Measurements from ENCODE around the gene KDM1B.

Gene KDM1B

GRCh38 chr6:18115356-18115755, 39.9 kb upstream of the KDM1B start:
- Histone ChIP-seq H3K4me1 (ENCODE audit: low read length) (no peaks in the 10 kb centered on the region), H3K79me2 (ENCODE audit: low read length) (no peaks in the 10 kb centered on the region), H3K4me2 (ENCODE audit: low read depth, low read length) (no peak overlapping the region), H3K9ac (ENCODE audit: low read length) (no peak overlapping the region), H2AFZ (ENCODE audit: low read length) (no peak overlapping the region), H3K27ac (ENCODE audit: low read length) (no peak overlapping the region), H3K27me3 (replicated peaks; ENCODE audit: insufficient read depth, low read length) (no peaks in the 10 kb centered on the region), H3K9me3 (replicated peaks; ENCODE audit: insufficient read depth, low read length) (no peaks in the 10 kb centered on the region), H3F3A (ENCODE audit: insufficient read depth, low read length) (no peaks in the 10 kb centered on the region), H3K4me3 (ENCODE audit: low read length) (no peak overlapping the region), H3K9me2 (replicated peaks; ENCODE audit: insufficient read depth, low read length) (no peaks in the 10 kb centered on the region), H4K20me1 (ENCODE audit: insufficient read depth, low read length) (no peaks in the 10 kb centered on the region), H3K36me3 (replicated peaks; ENCODE audit: insufficient read depth, low read length) (no peaks in the 10 kb centered on the region)
- TF ChIP-seq, protein P1, sequence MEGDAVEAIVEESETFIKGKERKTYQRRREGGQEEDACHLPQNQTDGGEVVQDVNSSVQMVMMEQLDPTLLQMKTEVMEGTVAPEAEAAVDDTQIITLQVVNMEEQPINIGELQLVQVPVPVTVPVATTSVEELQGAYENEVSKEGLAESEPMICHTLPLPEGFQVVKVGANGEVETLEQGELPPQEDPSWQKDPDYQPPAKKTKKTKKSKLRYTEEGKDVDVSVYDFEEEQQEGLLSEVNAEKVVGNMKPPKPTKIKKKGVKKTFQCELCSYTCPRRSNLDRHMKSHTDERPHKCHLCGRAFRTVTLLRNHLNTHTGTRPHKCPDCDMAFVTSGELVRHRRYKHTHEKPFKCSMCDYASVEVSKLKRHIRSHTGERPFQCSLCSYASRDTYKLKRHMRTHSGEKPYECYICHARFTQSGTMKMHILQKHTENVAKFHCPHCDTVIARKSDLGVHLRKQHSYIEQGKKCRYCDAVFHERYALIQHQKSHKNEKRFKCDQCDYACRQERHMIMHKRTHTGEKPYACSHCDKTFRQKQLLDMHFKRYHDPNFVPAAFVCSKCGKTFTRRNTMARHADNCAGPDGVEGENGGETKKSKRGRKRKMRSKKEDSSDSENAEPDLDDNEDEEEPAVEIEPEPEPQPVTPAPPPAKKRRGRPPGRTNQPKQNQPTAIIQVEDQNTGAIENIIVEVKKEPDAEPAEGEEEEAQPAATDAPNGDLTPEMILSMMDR (IDR thresholded peaks at IDR 0.05; ENCODE audit: low read length) = no peak
- no peak for TF ChIP-seq EZH2 (optimal IDR thresholded peaks at IDR 0.05; ENCODE audit: low read depth, low read length)
- TF ChIP-seq EZH2phosphoT487 (IDR thresholded peaks at IDR 0.05; ENCODE audit: low read length) = no peak
- no peak for DNase-seq

DNA sequence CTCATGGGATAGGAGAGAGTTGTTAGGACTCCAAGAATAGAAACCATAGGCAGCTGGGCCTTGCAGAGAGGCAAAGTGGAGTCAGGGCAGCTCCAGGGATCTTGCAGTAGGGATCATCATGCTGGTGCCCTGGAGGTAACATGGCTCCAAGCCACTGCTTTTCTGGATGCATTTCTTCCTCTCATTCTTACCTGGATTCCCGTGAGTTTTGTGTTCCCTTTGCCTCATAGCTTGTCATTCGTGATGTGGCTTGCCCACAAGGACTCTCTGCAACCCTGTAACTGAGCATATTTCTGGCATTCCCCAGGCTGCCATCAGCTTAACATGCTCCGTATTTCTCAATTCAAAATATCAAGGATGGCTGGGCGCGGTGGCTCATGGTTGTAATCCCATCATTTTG, 38.1 kb upstream of the KDM1B start:
- no peaks in the 10 kb centered on the region for H3K27me3 ChIP-seq (replicated peaks; ENCODE audit: insufficient read depth, low read length)
- TF ChIP-seq EZH2 (optimal IDR thresholded peaks at IDR 0.05; ENCODE audit: low read depth, low read length) = no peak
- TF ChIP-seq, protein P1 (IDR thresholded peaks at IDR 0.05; ENCODE audit: low read length) = no peak
- no peak for TF ChIP-seq EZH2phosphoT487 (IDR thresholded peaks at IDR 0.05; ENCODE audit: low read length)
- no peak for DNase-seq
- no peaks in the 10 kb centered on the region for H3K36me3 ChIP-seq (replicated peaks; ENCODE audit: insufficient read depth, low read length)
- no peaks in the 10 kb centered on the region for H3F3A ChIP-seq (ENCODE audit: insufficient read depth, low read length)
- H3K4me1 ChIP-seq (ENCODE audit: low read length) = no peaks in the 10 kb centered on the region
- no peak overlapping the region for H3K4me2 ChIP-seq (ENCODE audit: low read depth, low read length)
- no peaks in the 10 kb centered on the region for H3K9me3 ChIP-seq (replicated peaks; ENCODE audit: insufficient read depth, low read length)
- H2AFZ ChIP-seq (ENCODE audit: low read length) = no peak overlapping the region
- no peak overlapping the region for H3K27ac ChIP-seq (ENCODE audit: low read length)
- H3K9ac ChIP-seq (ENCODE audit: low read length) = no peak overlapping the region
- no peak overlapping the region for H3K4me3 ChIP-seq (ENCODE audit: low read length)
- no peaks in the 10 kb centered on the region for H3K9me2 ChIP-seq (replicated peaks; ENCODE audit: insufficient read depth, low read length)
- no peaks in the 10 kb centered on the region for H3K79me2 ChIP-seq (ENCODE audit: low read length)
- H4K20me1 ChIP-seq (ENCODE audit: insufficient read depth, low read length) = no peaks in the 10 kb centered on the region

GRCh38 chr6:18118330-18118729, 36.9 kb upstream of the KDM1B start:
- no peaks in the 10 kb centered on the region for H3K9me3 ChIP-seq (replicated peaks; ENCODE audit: insufficient read depth, low read length)
- no peak overlapping the region for H3K4me2 ChIP-seq (ENCODE audit: low read depth, low read length)
- H3K4me1 ChIP-seq (ENCODE audit: low read length) = no peaks in the 10 kb centered on the region
- no peak overlapping the region for H3K9ac ChIP-seq (ENCODE audit: low read length)
- H3K36me3 ChIP-seq (replicated peaks; ENCODE audit: insufficient read depth, low read length) = no peaks in the 10 kb centered on the region
- no peak overlapping the region for H3K4me3 ChIP-seq (ENCODE audit: low read length)
- TF ChIP-seq EZH2 (optimal IDR thresholded peaks at IDR 0.05; ENCODE audit: low read depth, low read length) (no peak), EZH2phosphoT487 (IDR thresholded peaks at IDR 0.05; ENCODE audit: low read length) (no peak)
- TF ChIP-seq, protein P1 (IDR thresholded peaks at IDR 0.05; ENCODE audit: low read length) = no peak
- no peaks in the 10 kb centered on the region for H4K20me1 ChIP-seq (ENCODE audit: insufficient read depth, low read length)
- DNase-seq = no peak
- no peak overlapping the region for H3K27ac ChIP-seq (ENCODE audit: low read length)
- H3K79me2 ChIP-seq (ENCODE audit: low read length) = no peaks in the 10 kb centered on the region
- H3F3A ChIP-seq (ENCODE audit: insufficient read depth, low read length) = no peaks in the 10 kb centered on the region
- H3K9me2 ChIP-seq (replicated peaks; ENCODE audit: insufficient read depth, low read length) = no peaks in the 10 kb centered on the region
- no peaks in the 10 kb centered on the region for H3K27me3 ChIP-seq (replicated peaks; ENCODE audit: insufficient read depth, low read length)
- no peak overlapping the region for H2AFZ ChIP-seq (ENCODE audit: low read length)
